ENCODE results near the gene COL4A1.

DNA sequence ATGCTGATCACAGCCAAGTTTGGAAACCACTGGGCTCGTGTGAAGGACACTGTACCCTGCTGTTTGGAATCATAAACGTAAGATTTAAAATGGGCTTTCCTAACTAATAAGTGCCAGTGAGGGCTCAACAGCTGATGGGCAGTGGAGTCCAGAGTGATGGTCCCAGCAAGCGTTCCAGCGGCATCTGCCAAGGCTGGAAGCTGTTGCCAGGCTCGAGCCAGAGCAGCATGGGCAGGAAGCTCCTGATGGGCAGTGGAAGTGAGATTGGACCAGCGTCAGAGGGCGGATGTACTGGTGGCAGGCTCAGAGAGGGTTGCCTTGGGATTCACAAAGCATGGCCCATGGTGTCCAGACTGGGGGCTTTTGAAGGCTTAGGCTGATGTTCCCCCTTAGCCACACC lies 30.3 kb upstream of the COL4A1 start:
- TF ChIP-seq, protein P1, sequence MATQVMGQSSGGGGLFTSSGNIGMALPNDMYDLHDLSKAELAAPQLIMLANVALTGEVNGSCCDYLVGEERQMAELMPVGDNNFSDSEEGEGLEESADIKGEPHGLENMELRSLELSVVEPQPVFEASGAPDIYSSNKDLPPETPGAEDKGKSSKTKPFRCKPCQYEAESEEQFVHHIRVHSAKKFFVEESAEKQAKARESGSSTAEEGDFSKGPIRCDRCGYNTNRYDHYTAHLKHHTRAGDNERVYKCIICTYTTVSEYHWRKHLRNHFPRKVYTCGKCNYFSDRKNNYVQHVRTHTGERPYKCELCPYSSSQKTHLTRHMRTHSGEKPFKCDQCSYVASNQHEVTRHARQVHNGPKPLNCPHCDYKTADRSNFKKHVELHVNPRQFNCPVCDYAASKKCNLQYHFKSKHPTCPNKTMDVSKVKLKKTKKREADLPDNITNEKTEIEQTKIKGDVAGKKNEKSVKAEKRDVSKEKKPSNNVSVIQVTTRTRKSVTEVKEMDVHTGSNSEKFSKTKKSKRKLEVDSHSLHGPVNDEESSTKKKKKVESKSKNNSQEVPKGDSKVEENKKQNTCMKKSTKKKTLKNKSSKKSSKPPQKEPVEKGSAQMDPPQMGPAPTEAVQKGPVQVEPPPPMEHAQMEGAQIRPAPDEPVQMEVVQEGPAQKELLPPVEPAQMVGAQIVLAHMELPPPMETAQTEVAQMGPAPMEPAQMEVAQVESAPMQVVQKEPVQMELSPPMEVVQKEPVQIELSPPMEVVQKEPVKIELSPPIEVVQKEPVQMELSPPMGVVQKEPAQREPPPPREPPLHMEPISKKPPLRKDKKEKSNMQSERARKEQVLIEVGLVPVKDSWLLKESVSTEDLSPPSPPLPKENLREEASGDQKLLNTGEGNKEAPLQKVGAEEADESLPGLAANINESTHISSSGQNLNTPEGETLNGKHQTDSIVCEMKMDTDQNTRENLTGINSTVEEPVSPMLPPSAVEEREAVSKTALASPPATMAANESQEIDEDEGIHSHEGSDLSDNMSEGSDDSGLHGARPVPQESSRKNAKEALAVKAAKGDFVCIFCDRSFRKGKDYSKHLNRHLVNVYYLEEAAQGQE (IDR thresholded peaks at IDR 0.05; ENCODE audit: insufficient replicate concordance, low read depth), result no peak
- TF ChIP-seq GABPA (IDR thresholded peaks at IDR 0.05; ENCODE audit: low read depth), result no peak
- TF ChIP-seq POLR2AphosphoS5 (IDR thresholded peaks at IDR 0.05; ENCODE audit: low read depth), result no peak
